ENCODE measurements around the gene ANKRD11. TPM values are rescaled to one million over a fixed set of nuclear protein-coding genes. Genes with fewer than 3 reads are reported as not detected.
A peak's percentile ranks its signal among the peaks of the same experiment; 100 is the strongest.

ANKRD11 gene
- total and polyA plus RNA-seq, 9 donors: 52.1 to 188 (median 109) TPM

GRCh38 chr16:89323120-89323960, 167.0 kb downstream of the ANKRD11 start:
- no peaks in the 10 kb centered on the region for H3K9me3 ChIP-seq
- TF ChIP-seq POLR2A (IDR thresholded peaks at IDR 0.05) (no peak), CTCF (IDR thresholded peaks at IDR 0.05) (no peak), EP300 (IDR thresholded peaks at IDR 0.05) (no peak)
- 71 to 73% (median 71%) methylated on average over 25 to 26 of the region's 26 CpGs for WGBS, 3 donors
- no peaks in the 10 kb centered on the region for H3K36me3 ChIP-seq
- intact Hi-C loops (cut with DNase I): no loop called here
- H3K4me3 ChIP-seq: no peak overlapping the region
- no peak overlapping the region for H3K27ac ChIP-seq
- H3K4me1 ChIP-seq (ENCODE audit: insufficient read depth): peaks cover 58% of the 10 kb centered on the region
- peak in 2 of 5 donors; percentile 27 to 32 for DNase-seq
- no peaks in the 10 kb centered on the region for H3K27me3 ChIP-seq

GRCh38 chr16:89322321-89323119, 167.8 kb downstream of the ANKRD11 start:
- Histone ChIP-seq H3K4me3 (no peak overlapping the region), H3K4me1 (ENCODE audit: insufficient read depth) (peaks cover 60% of the 10 kb centered on the region), H3K36me3 (no peaks in the 10 kb centered on the region), H3K27me3 (no peaks in the 10 kb centered on the region), H3K27ac (no peak overlapping the region), H3K9me3 (no peaks in the 10 kb centered on the region)
- TF ChIP-seq POLR2A (IDR thresholded peaks at IDR 0.05): no peak
- TF ChIP-seq CTCF (IDR thresholded peaks at IDR 0.05): no peak
- TF ChIP-seq EP300 (IDR thresholded peaks at IDR 0.05): no peak
- intact Hi-C loops (cut with DNase I): no loop called here
- peak in 4 of 5 donors; percentile 61 to 71 (median 66) for DNase-seq
- 39 to 50% (median 40%) methylated on average over 19 of the region's 19 CpGs for WGBS, 3 donors

- peak in 3 of 5 donors; percentile 59 to 75 (median 63) for DNase-seq
- Histone ChIP-seq H3K4me1 (ENCODE audit: insufficient read depth) (peaks cover 55% of the 10 kb centered on the region), H3K27me3 (no peaks in the 10 kb centered on the region), H3K4me3 (peak overlapping the region; percentile 6), H3K27ac (peak overlapping the region; percentile 2 to 44), H3K9me3 (no peaks in the 10 kb centered on the region), H3K36me3 (no peaks in the 10 kb centered on the region)
- WGBS, 3 donors: 19 to 38% (median 25%) methylated on average over 24 to 30 of the region's 30 CpGs
- intact Hi-C loops (cut with DNase I): no loop called here
- TF ChIP-seq EP300 (IDR thresholded peaks at IDR 0.05) (no peak), CTCF (IDR thresholded peaks at IDR 0.05) (no peak), POLR2A (IDR thresholded peaks at IDR 0.05) (no peak)
Measured at GRCh38 chr16:89320782-89321501, 169.4 kb downstream of the ANKRD11 start.
